Esophagus squamous epithelium (tissue), 5 donors: Measurements from ENCODE around the gene AGAP2. TPM values are rescaled to one million over a fixed set of nuclear protein-coding genes. Genes with fewer than 3 reads are reported as not detected.
A peak's percentile ranks its signal among the peaks of the same experiment; 100 is the strongest.

Experiments
- DNase-seq: peaks from one replicate; lab custom pipeline; 2025; lab: John Stamatoyannopoulos, UW
- H3K27ac ChIP-seq, 4 donors: fragments of 200-600 bp; sonication (generic); one replicate each; pipeline ENCODE4 v1.5.1; 2016 to 2019; ENCODE audit warnings: mild to moderate bottlenecking in 1 of 4
- H3K27me3 ChIP-seq, 4 donors: fragments of 200-600 bp; sonication (generic); 1 replicate in 3 of 4; 2 replicates in 1 of 4; pipeline versions ENCODE4 v1.5.1 to v1.6.0; 2017 to 2021; ENCODE audit warnings: antibody characterized with exemption in 1 of 4
- H3K36me3 ChIP-seq, 3 donors: fragments of 200-600 bp; sonication (generic); one replicate each; pipeline ENCODE4 v1.5.1; 2016 to 2019
- H3K4me1 ChIP-seq, 3 donors: fragments of 200-600 bp; sonication (generic); one replicate each; pipeline ENCODE4 v1.5.1; 2017 to 2019
- H3K4me3 ChIP-seq, 4 donors: fragments of 200-600 bp; sonication (generic); 1 replicate in 3 of 4; 2 replicates in 1 of 4; pipeline ENCODE4 v1.5.1; 2016 to 2019; ENCODE audit warnings: mild to moderate bottlenecking in 2 of 4, moderate library complexity in 1 of 4
- H3K9me3 ChIP-seq, 3 donors: fragments of 200-600 bp; sonication (generic); one replicate each; pipeline ENCODE4 v1.5.1; 2016 to 2019
- CTCF ChIP-seq, 6 experiments: fragments of 450-650 bp in 4 of 6; fragments of 200-600 bp in 2 of 6; sonication (generic) in 2 of 6; IDR thresholded peaks; one replicate each; pipeline ENCODE4 v1.5.1; 2016 to 2019; ENCODE audit warnings: antibody characterized with exemption in 6 of 6, mild to moderate bottlenecking in 4 of 6, moderate library complexity in 4 of 6
- POLR2A ChIP-seq, 4 donors: fragments of 450-650 bp; IDR thresholded peaks; one replicate each; pipeline ENCODE4 v1.6.1; 2017; ENCODE audit warnings: antibody characterized with exemption in 4 of 4, mild to moderate bottlenecking in 4 of 4, moderate library complexity in 3 of 4
- WGBS, 2 donors: methylation state at CpG; one replicate each; pipeline ENCODE4 v1.1.5; 2018; 5-methylcytosine and 5-hydroxymethylcytosine counted together
- intact Hi-C: fragments of 100-400 bp; cut with DNase I; formaldehyde crosslinking; loops from one replicate; pipeline ENCODE4 v1.15.0; 2022
- total RNA-seq, 4 donors: library from RNA; depleted of rRNA; stranded (reverse); fragments of >200 nt; gene quantifications; one replicate each; pipeline ENCODE4 v1.1.0, GENCODE V29; 2016
- donor health status: DM: yes; HTN: yes; CAD: no.

AGAP2 gene
- total RNA-seq, 4 donors from 2014 or later: 0.88 to 2.3 (median 1.3) TPM

DNA sequence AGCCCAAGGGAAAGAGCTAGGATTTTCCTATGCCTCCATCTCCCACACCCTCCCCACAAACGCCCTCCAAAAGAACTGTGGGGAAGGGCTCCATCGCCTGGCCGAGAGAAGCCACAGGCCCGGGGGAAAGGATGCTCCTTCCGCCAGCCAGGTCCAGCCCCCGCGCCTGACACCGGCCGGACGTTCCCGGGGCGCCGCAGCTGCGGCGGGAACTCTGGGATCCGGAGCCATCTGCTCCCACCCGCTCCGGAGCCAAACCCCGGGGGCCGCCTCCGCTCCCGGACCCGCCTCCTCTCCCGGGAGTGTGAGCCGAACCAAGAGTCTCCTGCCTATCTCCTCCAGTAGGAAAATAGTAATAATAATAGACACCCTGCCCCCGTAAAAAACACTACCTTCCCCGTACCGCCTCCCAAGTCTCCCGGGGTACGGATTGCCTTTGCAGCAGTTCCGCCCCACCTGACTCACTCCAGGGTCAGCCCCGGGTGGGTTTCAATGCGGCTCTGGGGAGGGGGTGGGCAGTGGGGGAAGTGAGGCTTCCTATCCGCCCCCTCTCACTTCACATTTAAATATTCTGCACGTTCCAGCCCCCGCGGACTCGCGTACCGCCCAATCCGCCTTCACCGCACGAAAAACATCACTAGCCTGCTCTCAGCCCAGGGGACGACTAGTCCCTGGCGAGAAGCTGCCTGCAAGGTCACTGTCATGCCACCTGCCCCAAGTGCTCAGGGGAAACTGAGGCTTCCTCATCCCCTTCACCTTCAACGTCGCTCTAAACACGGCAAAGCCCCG lies 2.4 kb downstream of the AGAP2 start:
- H3K27me3 ChIP-seq: peaks cover 26 to 96% (median 38%) of the 10 kb centered on the region in 4 donors
- H3K4me3 ChIP-seq: peak overlapping the region in 2 of 4 donors; percentile 9 to 48
- H3K27ac ChIP-seq: no peak overlapping the region
- DNase-seq: no peak
- H3K36me3 ChIP-seq: peaks cover 0 to 14% (median 0%) of the 10 kb centered on the region in 3 donors
- no peaks in the 10 kb centered on the region for H3K9me3 ChIP-seq
- intact Hi-C loops: no loop called here
- 23 to 41% methylated on average over 21 to 26 of the region's 49 CpGs for WGBS, 2 donors
- peaks cover 25 to 40% (median 31%) of the 10 kb centered on the region in 3 donors for H3K4me1 ChIP-seq
- no peak for TF ChIP-seq POLR2A (IDR thresholded peaks at IDR 0.05)

DNA sequence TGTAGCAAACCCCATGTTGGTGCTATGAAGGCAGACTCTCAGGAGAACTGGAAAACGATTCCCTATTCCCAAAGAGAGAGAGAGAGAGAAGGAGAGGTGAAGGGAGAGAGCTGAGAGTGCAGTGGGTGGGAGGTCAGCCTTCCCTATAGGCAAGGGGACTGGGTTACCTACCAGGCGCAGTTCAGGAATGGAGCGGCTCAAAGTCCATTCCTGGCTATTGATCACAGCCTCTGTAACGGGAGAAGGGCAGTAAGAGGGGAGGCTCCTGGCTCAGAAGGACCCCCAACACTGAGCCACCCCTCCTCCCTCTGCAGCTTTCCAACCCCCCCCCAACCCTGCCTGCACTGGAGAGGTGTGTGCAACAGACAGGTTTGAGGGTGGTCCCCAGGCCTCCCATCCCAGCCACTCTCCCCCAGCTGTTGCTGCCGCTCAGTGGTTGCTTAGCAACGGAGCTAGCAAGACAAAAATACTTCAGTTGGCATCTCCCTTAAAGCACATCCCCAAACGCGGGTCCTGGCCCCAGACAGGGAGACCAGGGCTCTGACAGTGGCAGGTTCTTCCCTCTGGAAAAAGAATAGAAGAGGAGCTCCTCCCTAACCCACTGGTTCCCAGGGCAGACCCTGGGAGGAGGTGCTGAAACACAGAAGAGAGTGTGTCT lies 3.2 kb downstream of the AGAP2 start:
- WGBS, 2 donors: 41 to 62% methylated on average over 4 to 6 of the region's 8 CpGs
- Histone ChIP-seq H3K27ac (no peak overlapping the region), H3K4me1 (peaks cover 25 to 40% (median 31%) of the 10 kb centered on the region in 3 donors), H3K4me3 (no peak overlapping the region), H3K27me3 (peaks cover 26 to 88% (median 38%) of the 10 kb centered on the region in 4 donors), H3K36me3 (peaks cover 0 to 19% (median 0%) of the 10 kb centered on the region in 3 donors), H3K9me3 (no peaks in the 10 kb centered on the region)
- intact Hi-C loops: no loop called here
- no peak for TF ChIP-seq CTCF (IDR thresholded peaks at IDR 0.05)
- no peak for TF ChIP-seq POLR2A (IDR thresholded peaks at IDR 0.05)
- no peak for DNase-seq

DNA sequence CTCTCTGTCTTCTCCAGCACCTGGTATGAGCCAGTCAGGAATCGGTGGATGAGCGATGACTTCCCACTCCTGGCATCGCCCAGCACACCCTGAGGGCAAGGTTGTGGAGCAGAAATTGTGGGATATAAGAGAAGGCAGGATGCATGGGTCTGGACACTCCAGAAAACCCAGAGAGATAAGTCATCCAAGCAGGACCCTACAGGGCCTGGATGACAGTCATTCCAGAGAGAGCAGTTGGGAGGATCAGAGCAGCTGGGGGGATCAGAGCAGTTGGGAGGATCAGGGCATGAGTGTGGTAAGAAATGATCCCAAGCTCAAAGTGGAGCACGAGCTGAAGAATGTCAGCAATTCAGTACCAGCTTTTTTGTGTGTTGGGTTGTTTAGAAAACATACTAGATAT lies 4.0 kb downstream of the AGAP2 start:
- H3K27ac ChIP-seq: no peak overlapping the region
- H3K4me1 ChIP-seq: peaks cover 25 to 40% (median 31%) of the 10 kb centered on the region in 3 donors
- peaks cover 26 to 81% (median 36%) of the 10 kb centered on the region in 4 donors for H3K27me3 ChIP-seq
- 35 to 64% methylated on average over 2 to 4 of the region's 4 CpGs for WGBS, 2 donors
- H3K4me3 ChIP-seq: no peak overlapping the region
- no peaks in the 10 kb centered on the region for H3K9me3 ChIP-seq
- H3K36me3 ChIP-seq: peaks cover 0 to 19% (median 0%) of the 10 kb centered on the region in 3 donors
- intact Hi-C loops: no loop called here
- TF ChIP-seq POLR2A (IDR thresholded peaks at IDR 0.05) (no peak), CTCF (IDR thresholded peaks at IDR 0.05) (no peak)
- DNase-seq: no peak

DNA sequence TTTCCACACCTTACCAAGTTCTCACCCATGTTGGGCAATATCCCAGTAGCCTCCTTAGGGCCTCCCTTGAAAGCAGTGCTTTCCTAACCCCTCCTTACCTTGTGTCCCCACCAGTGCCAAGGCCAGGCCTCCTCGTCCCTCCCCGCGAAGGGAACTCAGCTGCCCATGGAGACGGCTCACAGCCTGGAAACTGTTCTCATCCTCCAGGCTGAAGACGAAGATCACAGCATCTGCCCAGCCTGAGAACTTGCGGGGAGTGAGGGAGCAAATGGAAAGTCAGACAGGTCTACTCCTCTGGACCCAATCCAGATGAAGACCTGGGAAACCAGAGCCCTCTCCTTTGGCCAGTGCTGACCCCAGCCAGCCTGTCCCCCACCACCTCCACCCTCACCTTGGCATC lies 4.6 kb downstream of the AGAP2 start:
- peaks cover 25 to 37% (median 27%) of the 10 kb centered on the region in 3 donors for H3K4me1 ChIP-seq
- peaks cover 23 to 74% (median 34%) of the 10 kb centered on the region in 4 donors for H3K27me3 ChIP-seq
- peaks cover 0 to 19% (median 0%) of the 10 kb centered on the region in 3 donors for H3K36me3 ChIP-seq
- no peak overlapping the region for H3K4me3 ChIP-seq
- TF ChIP-seq CTCF (IDR thresholded peaks at IDR 0.05) (no peak), POLR2A (IDR thresholded peaks at IDR 0.05) (no peak)
- no peak for DNase-seq
- no peak overlapping the region for H3K27ac ChIP-seq
- intact Hi-C loops: no loop called here
- H3K9me3 ChIP-seq: no peaks in the 10 kb centered on the region
- 80 to 89% methylated on average over 1 to 5 of the region's 6 CpGs for WGBS, 2 donors

- 68 to 94% methylated on average over 2 to 6 of the region's 11 CpGs for WGBS, 2 donors
- DNase-seq: no peak
- H3K9me3 ChIP-seq: no peaks in the 10 kb centered on the region
- peaks cover 0 to 19% (median 0%) of the 10 kb centered on the region in 3 donors for H3K36me3 ChIP-seq
- H3K27me3 ChIP-seq: peaks cover 16 to 64% (median 24%) of the 10 kb centered on the region in 4 donors
- H3K27ac ChIP-seq: no peak overlapping the region
- H3K4me1 ChIP-seq: peaks cover 17 to 28% (median 18%) of the 10 kb centered on the region in 3 donors
- intact Hi-C loops: no loop called here
- no peak for TF ChIP-seq CTCF (IDR thresholded peaks at IDR 0.05)
- no peak for TF ChIP-seq POLR2A (IDR thresholded peaks at IDR 0.05)
- H3K4me3 ChIP-seq: no peak overlapping the region
These were observed 5.6 kb downstream of the AGAP2 start for GRCh38 chr12:57732726-57733593.
